ENCODE measurements around the gene C19orf33. TPM values are rescaled to one million over a fixed set of nuclear protein-coding genes. Genes with fewer than 3 reads are reported as not detected.

Gene C19orf33
- total RNA-seq, 1 experiment from 2014 or later, result not detected

DNA sequence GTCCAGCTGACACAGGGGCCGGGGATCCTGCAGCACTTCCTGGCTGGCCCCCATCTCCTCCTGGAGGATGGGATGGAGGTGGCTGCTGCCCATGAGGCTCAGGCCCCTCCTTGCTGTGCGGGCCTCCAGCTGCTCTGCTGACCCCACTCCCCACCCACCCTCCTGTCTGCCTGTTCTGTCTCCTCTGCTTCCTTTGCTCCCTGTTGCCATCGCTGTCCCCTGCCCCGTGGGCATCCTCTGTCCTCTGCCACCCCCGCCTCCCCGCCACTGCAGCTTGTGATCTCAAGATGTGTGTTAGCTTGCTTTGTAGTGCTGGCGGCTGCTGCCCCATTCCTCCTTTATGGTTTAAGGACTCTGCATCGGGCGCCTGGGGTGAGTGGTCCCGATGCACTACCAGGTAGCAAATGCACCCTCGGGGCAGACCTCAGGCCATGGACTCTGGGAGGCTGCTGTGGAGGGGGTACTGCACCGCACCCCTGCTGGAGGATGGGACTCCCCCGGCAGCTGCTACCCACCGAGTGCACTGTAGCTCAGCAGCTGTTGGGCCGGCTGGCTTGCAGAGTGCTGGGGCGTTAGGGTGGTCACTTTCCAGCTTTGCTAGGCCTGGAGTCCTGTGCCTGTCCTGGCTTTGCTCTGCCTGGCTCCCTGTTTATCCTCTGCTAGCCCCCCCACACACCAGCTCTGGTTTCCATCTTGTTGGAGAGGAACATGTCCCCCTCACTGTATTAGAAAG is 15.8 kb upstream of the C19orf33 start:
- no peaks in the 10 kb centered on the region for H3K36me3 ChIP-seq
- no peaks in the 10 kb centered on the region for H3K9me3 ChIP-seq (replicated peaks)
- DNase-seq (ENCODE audit: low read depth in 1 of 2, low spot score in 2 of 2), result no peak
- H3K4me1 ChIP-seq (replicated peaks), result peaks cover 23% of the 10 kb centered on the region
- H3K27me3 ChIP-seq (replicated peaks), result no peaks in the 10 kb centered on the region
- H3K4me3 ChIP-seq, result no peak overlapping the region
- no peak overlapping the region for H3K27ac ChIP-seq

DNA sequence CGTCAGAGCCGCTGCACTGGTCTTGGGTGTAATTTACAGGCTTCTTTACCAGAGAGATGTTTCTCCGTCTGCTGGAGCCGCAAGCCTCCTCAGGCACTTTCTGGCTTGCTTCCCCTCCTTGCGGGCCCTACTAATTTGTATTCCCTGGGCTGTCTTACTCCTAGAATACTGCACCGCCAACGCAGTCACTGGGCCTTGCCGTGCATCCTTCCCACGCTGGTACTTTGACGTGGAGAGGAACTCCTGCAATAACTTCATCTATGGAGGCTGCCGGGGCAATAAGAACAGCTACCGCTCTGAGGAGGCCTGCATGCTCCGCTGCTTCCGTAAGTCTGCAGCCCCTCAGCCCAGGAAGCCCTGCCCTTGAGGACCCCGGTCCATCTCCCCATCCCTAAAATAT is 14.1 kb upstream of the C19orf33 start:
- no peaks in the 10 kb centered on the region for H3K27me3 ChIP-seq (replicated peaks)
- no peak overlapping the region for H3K27ac ChIP-seq
- no peaks in the 10 kb centered on the region for H3K9me3 ChIP-seq (replicated peaks)
- H3K4me1 ChIP-seq (replicated peaks), result peaks cover 23% of the 10 kb centered on the region
- no peak overlapping the region for H3K4me3 ChIP-seq
- DNase-seq (ENCODE audit: low read depth in 1 of 2, low spot score in 2 of 2), result no peak
- H3K36me3 ChIP-seq, result no peaks in the 10 kb centered on the region

DNA sequence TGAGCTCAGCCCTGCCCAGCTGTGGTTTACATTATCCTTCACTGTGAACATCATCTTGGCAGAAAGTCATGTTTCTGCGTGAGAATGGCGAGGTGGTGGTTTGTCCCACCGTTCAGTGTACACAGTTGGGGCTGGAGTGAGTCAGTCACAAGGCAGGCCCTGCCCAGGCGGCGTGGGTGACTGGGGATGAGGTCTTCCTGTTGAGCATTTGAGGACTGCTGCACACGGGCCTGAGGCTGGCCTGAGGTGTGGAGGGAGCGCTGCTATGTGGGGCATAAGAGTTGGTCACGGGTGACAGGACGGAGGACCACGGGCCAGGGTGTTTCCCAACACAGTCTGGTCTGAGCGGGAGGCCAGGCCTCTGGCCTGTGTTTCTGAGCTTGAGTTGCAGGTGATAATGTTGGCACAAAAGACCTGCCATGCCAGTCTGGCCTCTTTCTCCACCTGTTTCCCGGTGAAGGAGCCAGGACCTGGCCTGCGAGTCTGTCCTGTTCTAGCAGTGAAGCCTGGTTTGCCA is 13.4 kb upstream of the C19orf33 start:
- no peak overlapping the region; the same call in 1 of the 2 replicates for H3K27ac ChIP-seq

DNA sequence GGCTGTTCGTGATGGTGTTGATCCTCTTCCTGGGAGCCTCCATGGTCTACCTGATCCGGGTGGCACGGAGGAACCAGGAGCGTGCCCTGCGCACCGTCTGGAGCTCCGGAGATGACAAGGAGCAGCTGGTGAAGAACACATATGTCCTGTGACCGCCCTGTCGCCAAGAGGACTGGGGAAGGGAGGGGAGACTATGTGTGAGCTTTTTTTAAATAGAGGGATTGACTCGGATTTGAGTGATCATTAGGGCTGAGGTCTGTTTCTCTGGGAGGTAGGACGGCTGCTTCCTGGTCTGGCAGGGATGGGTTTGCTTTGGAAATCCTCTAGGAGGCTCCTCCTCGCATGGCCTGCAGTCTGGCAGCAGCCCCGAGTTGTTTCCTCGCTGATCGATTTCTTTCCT is 12.2 kb upstream of the C19orf33 start:
- DNase-seq (ENCODE audit: low read depth in 1 of 2, low spot score in 2 of 2), result no peak
- no peak overlapping the region for H3K27ac ChIP-seq
- H3K4me1 ChIP-seq (replicated peaks), result peaks cover 12% of the 10 kb centered on the region
- no peak overlapping the region for H3K4me3 ChIP-seq
- H3K36me3 ChIP-seq, result no peaks in the 10 kb centered on the region
- no peaks in the 10 kb centered on the region for H3K9me3 ChIP-seq (replicated peaks)
- H3K27me3 ChIP-seq (replicated peaks), result no peaks in the 10 kb centered on the region

More for the DNA sequence above, 13.4 kb upstream of the C19orf33 start:
- peaks cover 17% of the 10 kb centered on the region for H3K4me1 ChIP-seq (replicated peaks)
- no peak overlapping the region for H3K4me3 ChIP-seq
- no peaks in the 10 kb centered on the region for H3K9me3 ChIP-seq (replicated peaks)
- peak; percentile 82 to 93 for DNase-seq (ENCODE audit: low read depth in 1 of 2, low spot score in 2 of 2)
- H3K36me3 ChIP-seq, result no peaks in the 10 kb centered on the region
- no peaks in the 10 kb centered on the region for H3K27me3 ChIP-seq (replicated peaks)

DNA sequence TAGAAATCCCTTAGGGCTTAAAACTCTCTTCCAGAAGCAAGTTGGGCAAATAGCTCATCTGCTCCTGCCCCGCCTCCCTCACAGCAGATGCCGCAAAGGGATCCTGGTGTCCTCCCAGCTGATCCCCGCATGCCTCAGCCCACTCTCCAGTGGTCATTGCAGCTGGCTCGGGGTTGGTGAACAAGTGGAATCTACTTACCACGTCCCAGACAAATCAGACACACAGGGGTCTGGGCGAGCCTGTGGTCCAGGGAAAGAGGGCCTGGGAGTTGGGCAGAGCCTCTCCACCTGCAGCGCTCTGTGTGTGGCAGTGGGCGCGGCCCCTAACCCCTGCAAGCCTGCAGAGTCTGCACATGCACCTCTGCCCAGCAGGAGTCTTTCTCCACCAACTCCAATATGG is 10.8 kb upstream of the C19orf33 start:
- DNase-seq (ENCODE audit: low read depth in 1 of 2, low spot score in 2 of 2), result no peak
- Histone ChIP-seq H3K9me3 (replicated peaks) (no peaks in the 10 kb centered on the region), H3K36me3 (no peaks in the 10 kb centered on the region), H3K27ac (no peak overlapping the region), H3K4me3 (no peak overlapping the region), H3K27me3 (replicated peaks) (no peaks in the 10 kb centered on the region), H3K4me1 (replicated peaks) (peaks cover 12% of the 10 kb centered on the region)

DNA sequence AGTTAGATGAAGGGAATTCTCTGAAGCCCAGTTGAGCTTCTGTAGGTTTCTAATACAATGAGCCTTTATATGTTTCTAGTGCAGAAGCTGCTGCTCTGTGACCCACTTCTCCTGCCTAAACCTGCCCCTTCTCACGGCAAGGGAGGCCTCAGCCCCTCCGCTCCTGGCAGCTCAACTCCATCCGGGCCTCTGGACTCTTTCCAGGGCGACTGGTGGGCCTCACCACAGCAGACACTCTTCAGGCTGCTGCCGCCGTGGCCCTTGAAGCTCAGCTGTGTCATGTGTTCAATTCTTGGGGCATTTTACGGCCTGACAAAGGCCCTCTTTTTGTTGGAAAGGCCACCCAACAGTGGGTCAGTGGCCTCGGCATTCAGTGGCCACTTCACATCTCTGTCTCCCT is 10.0 kb upstream of the C19orf33 start:
- H3K36me3 ChIP-seq, result no peaks in the 10 kb centered on the region
- H3K27ac ChIP-seq, result no peak overlapping the region
- H3K4me1 ChIP-seq (replicated peaks), result peaks cover 17% of the 10 kb centered on the region
- DNase-seq (ENCODE audit: low read depth in 1 of 2, low spot score in 2 of 2), result no peak
- no peaks in the 10 kb centered on the region for H3K27me3 ChIP-seq (replicated peaks)
- H3K4me3 ChIP-seq, result no peak overlapping the region
- no peaks in the 10 kb centered on the region for H3K9me3 ChIP-seq (replicated peaks)

DNA sequence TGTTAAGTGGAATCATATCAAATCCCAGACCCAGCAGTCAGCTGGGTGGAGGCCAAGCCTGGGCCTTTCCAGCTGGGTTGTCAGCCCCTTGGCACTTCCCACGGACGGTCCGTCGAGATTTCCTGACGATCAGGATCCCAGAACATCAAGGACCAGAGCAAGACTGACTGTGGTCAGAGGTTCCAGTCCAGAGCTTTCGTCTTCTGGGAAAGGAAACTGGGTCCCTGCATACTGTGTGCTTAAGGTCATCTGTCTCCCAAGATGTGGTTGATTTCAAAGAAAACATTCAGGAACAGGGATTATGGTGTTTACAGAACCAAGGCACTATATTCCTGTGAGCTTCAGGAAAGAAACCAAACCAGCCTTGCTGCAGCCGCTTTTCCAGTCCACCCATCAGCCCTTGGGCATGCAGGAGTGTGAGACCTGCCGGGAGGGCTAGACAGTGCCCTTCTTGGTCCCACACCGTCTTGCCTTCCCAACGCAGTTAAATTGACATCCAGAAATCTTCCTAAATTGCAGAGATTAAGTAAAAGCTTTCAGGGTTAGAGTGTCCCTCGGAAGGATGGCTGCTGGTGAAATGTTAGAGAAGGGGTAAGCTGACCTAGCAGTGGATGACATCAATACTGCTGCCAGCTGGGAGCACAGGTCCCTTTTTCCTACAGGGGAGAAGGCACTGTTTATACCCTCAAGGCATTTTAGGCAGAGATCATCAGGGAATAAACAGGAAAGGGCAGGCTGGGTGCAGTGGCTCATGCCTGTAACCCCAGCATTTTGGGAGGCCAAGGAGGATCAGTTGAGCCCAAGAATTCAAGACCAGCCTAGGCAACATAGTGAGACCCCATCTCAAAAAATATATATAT is 5.0 kb upstream of the C19orf33 start:
- no peak overlapping the region for H3K27ac ChIP-seq
- H3K36me3 ChIP-seq, result peaks cover 1% of the 10 kb centered on the region; the same call in 1 of the 2 replicates
- H3K4me3 ChIP-seq, result no peak overlapping the region
- no peaks in the 10 kb centered on the region for H3K27me3 ChIP-seq (replicated peaks)
- peaks cover 21% of the 10 kb centered on the region for H3K4me1 ChIP-seq (replicated peaks)
- DNase-seq (ENCODE audit: low read depth in 1 of 2, low spot score in 2 of 2), result no peak
- no peaks in the 10 kb centered on the region for H3K9me3 ChIP-seq (replicated peaks)

DNA sequence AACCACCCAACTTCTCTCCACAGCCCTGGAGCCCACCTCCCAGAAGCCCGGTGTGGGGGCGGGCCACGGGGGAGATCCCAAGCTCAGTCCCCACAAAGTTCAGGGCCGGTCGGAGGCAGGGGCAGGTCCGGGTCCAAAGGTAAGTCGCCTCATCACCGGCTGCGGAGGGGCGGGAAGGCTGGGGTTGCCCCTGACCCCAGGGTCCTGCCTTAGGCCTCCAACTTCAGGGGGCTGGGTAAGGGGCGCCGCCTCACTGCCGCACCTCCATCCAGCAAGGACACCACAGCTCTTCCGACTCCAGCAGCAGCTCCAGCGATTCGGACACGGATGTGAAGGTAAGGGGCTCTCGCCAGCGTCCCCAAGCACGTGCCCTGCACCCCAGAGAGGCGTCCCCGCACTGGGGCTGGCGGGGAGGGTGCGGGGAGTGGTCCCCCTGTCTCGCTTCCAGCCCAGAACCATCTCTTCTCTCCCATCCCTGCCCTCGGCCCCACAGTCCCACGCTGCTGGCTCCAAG is 358 bp downstream of the C19orf33 start:
- Histone ChIP-seq H3K27ac (no peak overlapping the region), H3K9me3 (replicated peaks) (no peaks in the 10 kb centered on the region), H3K4me3 (no peak overlapping the region), H3K4me1 (replicated peaks) (peaks cover 21% of the 10 kb centered on the region), H3K27me3 (replicated peaks) (no peaks in the 10 kb centered on the region), H3K36me3 (peaks cover 25% of the 10 kb centered on the region)
- DNase-seq (ENCODE audit: low read depth in 1 of 2, low spot score in 2 of 2), result no peak

DNA sequence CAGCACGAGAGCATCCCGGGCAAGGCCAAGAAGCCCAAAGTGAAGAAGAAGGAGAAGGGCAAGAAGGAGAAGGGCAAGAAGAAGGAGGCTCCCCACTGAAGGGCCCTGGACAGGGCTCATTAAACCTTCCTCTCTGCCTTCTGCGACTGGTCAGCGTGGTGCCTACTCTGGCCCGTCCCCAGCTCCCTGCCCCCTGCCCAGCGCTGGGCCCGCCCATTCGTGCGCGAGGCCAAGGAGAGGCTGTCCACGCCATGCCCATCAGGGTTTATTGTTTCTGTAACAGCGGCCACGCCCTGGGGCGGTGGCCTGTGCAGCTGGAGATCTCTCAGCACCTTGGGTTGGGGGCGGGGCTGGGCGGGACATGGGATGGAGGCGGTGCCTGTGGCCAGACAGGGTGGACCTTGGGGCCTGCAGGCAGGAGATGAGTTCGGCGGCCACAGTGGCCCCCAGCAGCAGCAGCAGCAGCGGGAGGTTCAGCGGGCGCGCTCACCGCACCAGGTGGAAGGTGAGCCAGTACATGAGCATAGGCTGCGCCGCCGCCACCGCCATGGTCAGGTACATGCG is 897 bp downstream of the C19orf33 start:
- Histone ChIP-seq H3K36me3 (peaks cover 25% of the 10 kb centered on the region), H3K4me1 (replicated peaks) (peaks cover 21% of the 10 kb centered on the region), H3K27me3 (replicated peaks) (no peaks in the 10 kb centered on the region), H3K9me3 (replicated peaks) (no peaks in the 10 kb centered on the region), H3K27ac (no peak overlapping the region), H3K4me3 (no peak overlapping the region)
- DNase-seq (ENCODE audit: low read depth in 1 of 2, low spot score in 2 of 2), result no peak

DNA sequence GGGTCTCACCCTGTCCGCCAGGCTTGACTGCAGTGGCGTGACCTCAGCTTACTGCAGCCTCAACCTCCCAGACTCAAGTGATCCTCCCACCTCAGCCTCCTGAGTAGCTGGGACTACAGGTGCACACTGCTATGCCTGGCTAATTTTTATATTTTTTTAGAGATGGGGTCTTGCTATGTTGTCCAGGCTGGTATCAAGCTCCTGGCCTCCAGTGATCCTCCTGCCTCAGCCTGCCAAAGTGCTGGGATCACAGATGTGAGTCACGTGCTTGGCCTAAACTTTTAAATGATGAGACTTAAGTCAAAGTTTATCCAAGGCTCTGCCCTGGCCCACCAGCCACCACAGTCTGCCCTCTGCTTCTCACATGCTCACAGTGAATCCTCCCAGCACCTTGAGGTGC is 2.2 kb downstream of the C19orf33 start:
- Histone ChIP-seq H3K4me1 (replicated peaks) (peaks cover 12% of the 10 kb centered on the region), H3K36me3 (peaks cover 25% of the 10 kb centered on the region), H3K4me3 (no peak overlapping the region), H3K27me3 (replicated peaks) (no peaks in the 10 kb centered on the region), H3K27ac (no peak overlapping the region), H3K9me3 (replicated peaks) (no peaks in the 10 kb centered on the region)
- no peak for DNase-seq (ENCODE audit: low read depth in 1 of 2, low spot score in 2 of 2)

DNA sequence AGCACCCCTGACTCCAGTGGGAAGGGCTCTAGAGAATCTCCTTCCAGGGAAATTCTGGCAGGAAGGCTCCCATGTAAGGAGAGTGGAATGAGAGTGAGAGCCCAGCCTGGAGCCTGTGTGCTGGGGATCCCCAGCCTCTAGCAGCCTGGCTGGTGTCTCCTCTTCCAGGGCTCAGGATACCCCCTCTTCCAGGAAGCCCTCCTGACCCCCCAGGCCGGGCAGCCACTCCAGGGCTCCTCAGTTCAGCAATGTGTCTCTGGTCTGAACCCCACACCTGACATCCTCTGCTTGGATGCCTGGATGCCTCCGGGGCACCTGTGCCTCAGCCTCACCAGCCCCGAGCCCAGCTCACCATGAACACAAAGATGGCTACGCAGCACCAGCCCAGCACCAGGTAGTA is 3.0 kb downstream of the C19orf33 start:
- Histone ChIP-seq H3K9me3 (replicated peaks) (no peaks in the 10 kb centered on the region), H3K4me3 (no peak overlapping the region), H3K27ac (no peak overlapping the region), H3K4me1 (replicated peaks) (peaks cover 12% of the 10 kb centered on the region), H3K27me3 (replicated peaks) (no peaks in the 10 kb centered on the region), H3K36me3 (peaks cover 25% of the 10 kb centered on the region)
- no peak for DNase-seq (ENCODE audit: low read depth in 1 of 2, low spot score in 2 of 2)

DNA sequence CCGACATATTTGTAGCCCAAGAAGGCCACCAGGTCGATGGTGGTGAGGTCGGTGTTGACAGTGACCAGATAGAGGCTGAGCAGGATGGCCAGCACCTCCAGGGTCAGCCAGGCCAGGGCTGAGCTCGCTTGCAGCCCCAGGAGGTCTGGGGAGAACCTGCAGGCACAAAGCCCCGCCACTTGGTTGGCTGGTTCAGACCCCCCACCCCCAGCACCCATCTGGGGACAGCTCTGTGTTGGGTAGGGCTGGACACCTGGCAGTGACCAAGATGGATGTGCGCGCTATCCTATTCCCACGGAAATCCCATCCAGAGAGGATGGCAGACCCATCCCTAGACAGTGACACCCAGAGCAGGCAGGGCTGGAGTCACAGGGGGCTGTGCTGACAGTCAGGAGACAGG is 3.5 kb downstream of the C19orf33 start:
- Histone ChIP-seq H3K27ac (no peak overlapping the region), H3K27me3 (replicated peaks) (no peaks in the 10 kb centered on the region), H3K36me3 (peaks cover 25% of the 10 kb centered on the region), H3K9me3 (replicated peaks) (no peaks in the 10 kb centered on the region), H3K4me3 (no peak overlapping the region), H3K4me1 (replicated peaks) (peaks cover 12% of the 10 kb centered on the region)
- no peak for DNase-seq (ENCODE audit: low read depth in 1 of 2, low spot score in 2 of 2)

DNA sequence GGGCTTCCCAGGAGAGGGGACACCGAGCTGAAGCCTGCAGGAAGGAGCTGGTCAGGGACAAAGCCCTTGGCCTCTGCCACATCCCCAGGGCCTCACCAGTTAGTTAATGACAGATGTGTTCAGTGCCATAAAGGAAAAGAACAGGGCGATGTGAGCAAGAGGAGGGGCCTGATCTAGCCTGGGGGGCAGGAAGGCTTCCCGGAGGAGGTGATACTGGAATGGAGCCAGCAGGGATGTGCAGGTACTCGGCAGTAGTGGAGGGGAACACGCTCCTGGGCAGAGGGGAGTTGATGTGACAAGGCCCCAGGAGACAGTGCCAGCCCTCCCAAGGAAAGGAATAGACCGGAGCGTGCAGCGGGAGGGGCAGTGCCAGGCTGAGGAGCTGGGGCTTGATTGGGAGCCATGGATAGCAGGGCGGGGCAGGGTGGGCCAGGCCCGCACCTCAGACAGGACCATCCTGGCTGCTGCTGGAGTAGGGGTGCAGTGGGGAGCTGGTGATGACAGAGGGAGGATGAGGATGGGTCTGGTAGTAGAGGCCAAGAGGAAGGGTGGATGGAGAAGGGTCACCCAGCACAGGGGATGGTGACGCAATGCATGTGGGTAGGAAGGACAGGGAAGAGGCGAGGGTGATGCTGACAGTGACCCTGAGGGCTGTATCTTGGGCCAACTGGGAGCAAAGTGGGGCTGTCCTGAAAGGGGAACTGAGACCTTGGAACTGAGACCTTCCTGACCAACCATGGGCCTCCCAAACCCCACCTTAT is 4.1 kb downstream of the C19orf33 start:
- no peak for DNase-seq (ENCODE audit: low read depth in 1 of 2, low spot score in 2 of 2)
- H3K9me3 ChIP-seq (replicated peaks), result no peaks in the 10 kb centered on the region
- peaks cover 25% of the 10 kb centered on the region for H3K36me3 ChIP-seq
- H3K27ac ChIP-seq, result no peak overlapping the region
- no peaks in the 10 kb centered on the region for H3K27me3 ChIP-seq (replicated peaks)
- no peak overlapping the region for H3K4me3 ChIP-seq
- H3K4me1 ChIP-seq (replicated peaks), result peaks cover 12% of the 10 kb centered on the region
